Suprapubic skin (tissue), 4 donors: Measurements from ENCODE around the gene SYK. TPM values are rescaled to one million over a fixed set of nuclear protein-coding genes. Genes with fewer than 3 reads are reported as not detected.

Experiments used
- DNase-seq, 2 donors: peaks; one replicate each; pipeline ENCODE4 v3.0.0-alpha.2; 2019; ENCODE audit warnings: low spot score in 2 of 2
- H3K27ac ChIP-seq: fragments of 200-600 bp; sonication (generic); one replicate; pipeline ENCODE4 v1.5.1; 2019
- H3K27me3 ChIP-seq: fragments of 200-600 bp; sonication (generic); one replicate; pipeline ENCODE4 v1.5.1; 2019
- H3K36me3 ChIP-seq: fragments of 200-600 bp; sonication (generic); one replicate; pipeline ENCODE4 v1.5.1; 2019
- H3K4me1 ChIP-seq: fragments of 200-600 bp; sonication (generic); one replicate; pipeline ENCODE4 v1.5.1; 2019
- H3K4me3 ChIP-seq: fragments of 200-600 bp; sonication (generic); one replicate; pipeline ENCODE4 v1.5.1; 2019; ENCODE audit warnings: mild to moderate bottlenecking
- H3K9me3 ChIP-seq: fragments of 200-600 bp; sonication (generic); one replicate; pipeline ENCODE4 v1.5.1; 2019
- CTCF ChIP-seq, 2 donors: fragments of 200-600 bp in 1 of 2; fragments of 450-650 bp in 1 of 2; sonication (generic) in 1 of 2; IDR thresholded peaks; one replicate each; pipeline ENCODE4 v1.5.1; 2016 to 2019; ENCODE audit warnings: antibody characterized with exemption in 2 of 2, mild to moderate bottlenecking in 1 of 2, moderate library complexity in 1 of 2
- EP300 ChIP-seq: sonication (generic); formaldehyde crosslinking; IDR thresholded peaks from one replicate; pipeline ENCODE4 v1.6.1; 2017; ENCODE audit warnings: antibody characterized with exemption
- POLR2A ChIP-seq, 2 donors: fragments of 450-650 bp; IDR thresholded peaks; one replicate each; pipeline ENCODE4 v1.6.1; 2017; ENCODE audit warnings: antibody characterized with exemption in 2 of 2, mild to moderate bottlenecking in 2 of 2, moderate library complexity in 2 of 2
- POLR2AphosphoS5 ChIP-seq, 3 donors: sonication (generic); formaldehyde crosslinking; IDR thresholded peaks; one replicate each; pipeline ENCODE4 v1.6.1; 2017; ENCODE audit warnings: antibody characterized with exemption in 3 of 3
- WGBS: methylation state at CpG from one replicate; pipeline ENCODE4 v1.1.5; 2018; 5-methylcytosine and 5-hydroxymethylcytosine counted together
- total RNA-seq, 4 donors: library from RNA; depleted of rRNA; stranded (reverse); fragments of >200 nt; gene quantifications; one replicate each; pipeline ENCODE4 v1.1.0, GENCODE V29; 2016

SYK gene
- total RNA-seq, 4 donors from 2014 or later = 22.0 to 31.6 (median 25.0) TPM

- H3K4me1 ChIP-seq = no peaks in the 10 kb centered on the region
- DNase-seq = no peak
- no peak overlapping the region for H3K27ac ChIP-seq
- no peak overlapping the region for H3K4me3 ChIP-seq
- H3K36me3 ChIP-seq = peaks cover 7% of the 10 kb centered on the region
- H3K9me3 ChIP-seq = no peaks in the 10 kb centered on the region
- WGBS = 86% methylated on average over 7 of the region's 7 CpGs
- H3K27me3 ChIP-seq = no peaks in the 10 kb centered on the region
- TF ChIP-seq EP300 (no peak), POLR2AphosphoS5 (IDR thresholded peaks at IDR 0.05) (no peak), POLR2A (IDR thresholded peaks at IDR 0.05) (no peak), CTCF (IDR thresholded peaks at IDR 0.05) (no peak)
Measured at GRCh38 chr9:90839183-90839728, 37.6 kb downstream of the SYK start.

GRCh38 chr9:90840696-90841095, 39.1 kb downstream of the SYK start:
- TF ChIP-seq EP300 = no peak
- TF ChIP-seq CTCF (IDR thresholded peaks at IDR 0.05) = no peak
- no peak for TF ChIP-seq POLR2A (IDR thresholded peaks at IDR 0.05)
- TF ChIP-seq POLR2AphosphoS5 (IDR thresholded peaks at IDR 0.05) = no peak
- WGBS = 67% methylated on average over 5 of the region's 5 CpGs
- H3K36me3 ChIP-seq = peaks cover 17% of the 10 kb centered on the region

GRCh38 chr9:90841213-90841612, 39.6 kb downstream of the SYK start:
- Histone ChIP-seq H3K27ac (no peak overlapping the region), H3K36me3 (peaks cover 17% of the 10 kb centered on the region), H3K27me3 (no peaks in the 10 kb centered on the region), H3K9me3 (no peaks in the 10 kb centered on the region), H3K4me3 (no peak overlapping the region), H3K4me1 (no peaks in the 10 kb centered on the region)
- 93% methylated on average over 5 of the region's 5 CpGs for WGBS
- no peak for DNase-seq
- TF ChIP-seq CTCF (IDR thresholded peaks at IDR 0.05) = no peak
- TF ChIP-seq POLR2A (IDR thresholded peaks at IDR 0.05) = no peak
- no peak for TF ChIP-seq EP300
- TF ChIP-seq POLR2AphosphoS5 (IDR thresholded peaks at IDR 0.05) = no peak

More at GRCh38 chr9:90840696-90841095, 39.1 kb downstream of the SYK start:
- no peaks in the 10 kb centered on the region for H3K27me3 ChIP-seq
- no peak overlapping the region for H3K4me3 ChIP-seq
- H3K4me1 ChIP-seq = no peaks in the 10 kb centered on the region
- no peaks in the 10 kb centered on the region for H3K9me3 ChIP-seq
- H3K27ac ChIP-seq = no peak overlapping the region
- no peak for DNase-seq

GRCh38 chr9:90841615-90842014, 40.0 kb downstream of the SYK start:
- H3K4me1 ChIP-seq = no peaks in the 10 kb centered on the region
- WGBS = 93% methylated on average over 1 of the region's 1 CpG

More at GRCh38 chr9:90841615-90842014, 40.0 kb downstream of the SYK start:
- no peak for DNase-seq
- Histone ChIP-seq H3K4me3 (no peak overlapping the region), H3K27me3 (no peaks in the 10 kb centered on the region), H3K36me3 (peaks cover 17% of the 10 kb centered on the region), H3K27ac (no peak overlapping the region), H3K9me3 (no peaks in the 10 kb centered on the region)
- no peak for TF ChIP-seq CTCF (IDR thresholded peaks at IDR 0.05)
- TF ChIP-seq EP300 = no peak
- TF ChIP-seq POLR2AphosphoS5 (IDR thresholded peaks at IDR 0.05) = no peak
- no peak for TF ChIP-seq POLR2A (IDR thresholded peaks at IDR 0.05)
